A549 (cell line): ENCODE measurements around the gene ATP10B. TPM values are rescaled to one million over a fixed set of nuclear protein-coding genes. Genes with fewer than 3 reads are reported as not detected.

Experiments used
- ATAC-seq, 2 experiments: fragments of 200-7000 bp in 1 of 2; fragments of >200 bp in 1 of 2; cut with Nextera tagmentation in 1 of 2; cut with Tn5 transposase in 1 of 2; 3 replicates each; pipeline versions ENCODE4 v1.8.0 to v1.9.1; 2018 to 2020; ENCODE audit warnings: mild to moderate bottlenecking in 1 of 2, moderate library complexity in 1 of 2
- CTCF ChIA-PET: fragments of 300-600 bp; sonication (Branson Sonifier 250); formaldehyde crosslinking; extraction: SDS; loops from one replicate; lab custom pipeline; 2021; ENCODE audit warnings: antibody characterized with exemption, inconsistent platforms; lab: Yijun Ruan, JAX
- POLR2A ChIA-PET: fragments of 350-600 bp; formaldehyde crosslinking; extraction: SDS; loops from one replicate; lab custom pipeline; 2021; ENCODE audit warnings: antibody characterized with exemption, inconsistent platforms; lab: Yijun Ruan, JAX
- DNase-seq, 2 experiments: peaks; one replicate each; pipeline versions ENCODE4 v3.0.0 to v3.0.0-alpha.2; 2011 to 2016; ENCODE audit warnings: low read depth in 1 of 2, low spot score in 1 of 2
- FAIRE-seq: peaks from 2 replicates; lab custom pipeline; 2011; peaks lifted over from hg19 to GRCh38; lab: Jason Lieb, UNC
- H3K27ac ChIP-seq, 2 experiments: fragments of >200 bp; sonication (Bioruptor Twin); formaldehyde crosslinking; 3 replicates each; pipeline ENCODE4 v1.5.1; 2016 to 2017
- H3K4me1 ChIP-seq: fragments of >200 bp; sonication (Bioruptor Twin); formaldehyde crosslinking; 3 replicates; pipeline ENCODE4 v1.6.1; 2016
- H3K4me2 ChIP-seq: fragments of >200 bp; sonication (Bioruptor Twin); formaldehyde crosslinking; 3 replicates; pipeline ENCODE4 v1.6.1; 2016
- H3K4me3 ChIP-seq: fragments of >200 bp; sonication (Bioruptor Twin); formaldehyde crosslinking; 3 replicates; pipeline ENCODE4 v1.5.1; 2016
- H3K9me3 ChIP-seq: fragments of >200 bp; sonication (Bioruptor Twin); formaldehyde crosslinking; 3 replicates; pipeline ENCODE4 v1.6.1; 2016
- CHD4 ChIP-seq: fragments of 200-600 bp; sonication (generic); IDR thresholded peaks from 2 replicates; pipeline ENCODE4 v1.6.1; 2016; ENCODE audit warnings: antibody characterized with exemption, mild to moderate bottlenecking, borderline replicate concordance
- FOSL2 ChIP-seq, 2 experiments: fragments of 450-650 bp in 1 of 2; fragments of >200 bp in 1 of 2; sonication (Bioruptor Twin) in 1 of 2; formaldehyde crosslinking; IDR thresholded peaks; 2 replicates each; pipeline versions ENCODE4 v1.5.0 to v1.6.1; 2016 to 2020; ENCODE audit warnings: mild to moderate bottlenecking in 1 of 2, moderate library complexity in 1 of 2
- HDAC2 ChIP-seq: fragments of 200-600 bp; sonication (generic); IDR thresholded peaks from 2 replicates; pipeline ENCODE4 v1.6.1; 2016
- HEYL ChIP-seq: fragments of 250-450 bp; sonication (Bioruptor Pico); IDR thresholded peaks from 2 replicates; pipeline ENCODE4 v1.8.0; 2021; ENCODE audit warnings: mild to moderate bottlenecking, moderate library complexity
- HOXA7 ChIP-seq: fragments of 250-450 bp; sonication (Bioruptor Pico); IDR thresholded peaks from 2 replicates; pipeline ENCODE4 v1.5.0; 2020; ENCODE audit warnings: mild to moderate bottlenecking, moderate library complexity
- MAFK ChIP-seq: fragments of 450-650 bp; IDR thresholded peaks from 2 replicates; pipeline ENCODE4 v1.6.1; 2014; ENCODE audit not compliant: partially characterized antibody
- NR3C1 ChIP-seq: fragments of >200 bp; sonication (Bioruptor Twin); formaldehyde crosslinking; IDR thresholded peaks from 3 replicates; pipeline ENCODE4 v1.6.1; 2017
- RFX5 ChIP-seq: fragments of 450-650 bp; IDR thresholded peaks from 2 replicates; pipeline ENCODE4 v1.7.1; 2014; ENCODE audit warnings: antibody characterized with exemption, mild to moderate bottlenecking, moderate library complexity
- TFCP2L1 ChIP-seq: fragments of 250-450 bp; sonication (Bioruptor Pico); IDR thresholded peaks from 2 replicates; pipeline ENCODE4 v1.5.0; 2021; ENCODE audit warnings: mild to moderate bottlenecking
- TP53 ChIP-seq: fragments of 250-450 bp; sonication (Bioruptor Pico); IDR thresholded peaks from 2 replicates; pipeline ENCODE4 v1.5.0; 2021; ENCODE audit warnings: mild to moderate bottlenecking, moderate library complexity
- ZC3H11A ChIP-seq: fragments of 450-650 bp; IDR thresholded peaks from 2 replicates; pipeline ENCODE4 v1.6.1; 2014; ENCODE audit warnings: antibody characterized with exemption, mild to moderate bottlenecking
- ZSCAN20 ChIP-seq: fragments of 250-450 bp; sonication (Bioruptor Pico); IDR thresholded peaks from 2 replicates; pipeline ENCODE4 v1.8.0; 2022; ENCODE audit warnings: mild to moderate bottlenecking, moderate library complexity
- WGBS: methylation state at CpG from one replicate; pipeline ENCODE4 v1.1.6; 2017; ENCODE audit errors: missing lambda C conversion rate; 5-methylcytosine and 5-hydroxymethylcytosine counted together
- polyA plus RNA-seq, 4 experiments: library from polyadenylated mRNA; depleted of rRNA in 3 of 4; stranded (reverse); fragments of >200 nt; fragmentation: RNase III in 1 of 4; extraction: RNeasy Plus Mini Kit Qiagen cat#74134 plus additional on column Dnase treatment in 1 of 4; gene quantifications; 2 replicates in 3 of 4; 3 replicates in 1 of 4; pipeline ENCODE4 v1.2.3, GENCODE V29; 2011 to 2017
- TF ChIP-seq, protein P1 (sequence below): fragments of 150-350 bp; IDR thresholded peaks from 2 replicates; pipeline ENCODE4 v1.6.1; 2014; ENCODE audit warnings: low read depth, mild to moderate bottlenecking, low read length
- TF ChIP-seq, protein P2 (sequence below): fragments of 250-450 bp; sonication (Bioruptor Pico); IDR thresholded peaks from 2 replicates; pipeline ENCODE4 v1.5.0; 2021; ENCODE audit warnings: mild to moderate bottlenecking, moderate library complexity, borderline replicate concordance
- TF ChIP-seq, protein P3 (sequence below): IDR thresholded peaks from 2 replicates; pipeline ENCODE4 v1.6.1; 2012

Gene ATP10B
- polyA plus RNA-seq, 2 of the 4 experiments (the other 2 are of a cell fraction): not detected

DNA sequence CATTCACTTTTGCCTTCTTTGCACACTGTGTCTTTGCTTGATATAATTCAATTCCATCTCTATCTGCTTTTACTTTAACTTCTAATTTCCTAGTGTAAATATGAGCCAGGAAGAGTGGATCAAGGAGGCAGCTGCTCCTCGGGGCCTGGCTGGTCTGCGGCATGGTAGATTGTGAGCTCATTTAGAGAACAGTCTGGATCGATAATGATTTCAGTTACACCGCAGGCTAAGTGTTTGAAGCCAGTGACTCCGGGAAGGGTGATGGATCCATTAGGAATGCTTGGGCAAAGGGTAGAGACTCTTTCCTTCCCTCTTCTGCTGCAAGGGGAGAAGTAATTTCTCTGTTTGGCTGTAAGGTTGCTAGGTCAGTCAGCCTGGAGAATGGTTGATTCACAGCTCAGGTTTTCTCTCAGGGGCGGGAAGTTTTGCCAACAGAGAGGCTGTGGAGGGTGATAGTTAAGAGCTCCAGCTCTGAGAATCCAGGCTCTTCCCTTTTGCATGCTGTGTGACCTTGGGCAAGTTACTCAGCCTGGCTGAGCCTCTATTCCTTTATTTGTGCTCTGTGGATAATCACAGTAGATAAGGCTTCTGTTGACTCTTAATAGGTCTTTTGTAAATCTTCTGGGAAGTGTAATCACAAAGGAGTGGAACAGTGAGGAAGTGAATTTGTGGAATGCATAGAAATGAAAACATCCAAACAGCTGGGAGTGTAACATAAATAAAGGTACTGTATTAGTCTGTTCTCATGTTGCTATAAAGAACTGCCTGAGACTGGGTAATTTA is 331.2 kb downstream of the ATP10B start:
- Histone ChIP-seq H3K4me2 (no peak overlapping the region), H3K4me1 (no peaks in the 10 kb centered on the region), H3K27ac (no peak overlapping the region), H3K9me3 (no peaks in the 10 kb centered on the region), H3K4me3 (no peak overlapping the region)
- TF ChIP-seq FOSL2 (IDR thresholded peaks at IDR 0.05): no peak
- TF ChIP-seq FOSL2 (CRISPR knock-in tag; IDR thresholded peaks at IDR 0.05): no peak
- TF ChIP-seq TFCP2L1 (CRISPR knock-in tag): no peak
- no peak for TF ChIP-seq RFX5
- TF ChIP-seq, protein P1, sequence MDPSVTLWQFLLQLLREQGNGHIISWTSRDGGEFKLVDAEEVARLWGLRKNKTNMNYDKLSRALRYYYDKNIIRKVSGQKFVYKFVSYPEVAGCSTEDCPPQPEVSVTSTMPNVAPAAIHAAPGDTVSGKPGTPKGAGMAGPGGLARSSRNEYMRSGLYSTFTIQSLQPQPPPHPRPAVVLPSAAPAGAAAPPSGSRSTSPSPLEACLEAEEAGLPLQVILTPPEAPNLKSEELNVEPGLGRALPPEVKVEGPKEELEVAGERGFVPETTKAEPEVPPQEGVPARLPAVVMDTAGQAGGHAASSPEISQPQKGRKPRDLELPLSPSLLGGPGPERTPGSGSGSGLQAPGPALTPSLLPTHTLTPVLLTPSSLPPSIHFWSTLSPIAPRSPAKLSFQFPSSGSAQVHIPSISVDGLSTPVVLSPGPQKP: no peak
- TF ChIP-seq, protein P2, sequence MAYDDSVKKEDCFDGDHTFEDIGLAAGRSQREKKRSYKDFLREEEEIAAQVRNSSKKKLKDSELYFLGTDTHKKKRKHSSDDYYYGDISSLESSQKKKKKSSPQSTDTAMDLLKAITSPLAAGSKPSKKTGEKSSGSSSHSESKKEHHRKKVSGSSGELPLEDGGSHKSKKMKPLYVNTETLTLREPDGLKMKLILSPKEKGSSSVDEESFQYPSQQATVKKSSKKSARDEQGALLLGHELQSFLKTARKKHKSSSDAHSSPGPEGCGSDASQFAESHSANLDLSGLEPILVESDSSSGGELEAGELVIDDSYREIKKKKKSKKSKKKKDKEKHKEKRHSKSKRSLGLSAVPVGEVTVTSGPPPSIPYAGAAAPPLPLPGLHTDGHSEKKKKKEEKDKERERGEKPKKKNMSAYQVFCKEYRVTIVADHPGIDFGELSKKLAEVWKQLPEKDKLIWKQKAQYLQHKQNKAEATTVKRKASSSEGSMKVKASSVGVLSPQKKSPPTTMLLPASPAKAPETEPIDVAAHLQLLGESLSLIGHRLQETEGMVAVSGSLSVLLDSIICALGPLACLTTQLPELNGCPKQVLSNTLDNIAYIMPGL (CRISPR knock-in tag): no peak
- ChIA-PET CTCF (interaction anchor here (1.1 to 1.8 kb wide), 2 partner anchors 13 to 55 kb away, joined by 3 read pairs; no protein-coding TSS in a partner anchor), POLR2A (no interaction called here)
- no peak for ATAC-seq
- no peak for DNase-seq
- FAIRE-seq: no peak
- WGBS: 46% methylated on average over 6 of the region's 6 CpGs

DNA sequence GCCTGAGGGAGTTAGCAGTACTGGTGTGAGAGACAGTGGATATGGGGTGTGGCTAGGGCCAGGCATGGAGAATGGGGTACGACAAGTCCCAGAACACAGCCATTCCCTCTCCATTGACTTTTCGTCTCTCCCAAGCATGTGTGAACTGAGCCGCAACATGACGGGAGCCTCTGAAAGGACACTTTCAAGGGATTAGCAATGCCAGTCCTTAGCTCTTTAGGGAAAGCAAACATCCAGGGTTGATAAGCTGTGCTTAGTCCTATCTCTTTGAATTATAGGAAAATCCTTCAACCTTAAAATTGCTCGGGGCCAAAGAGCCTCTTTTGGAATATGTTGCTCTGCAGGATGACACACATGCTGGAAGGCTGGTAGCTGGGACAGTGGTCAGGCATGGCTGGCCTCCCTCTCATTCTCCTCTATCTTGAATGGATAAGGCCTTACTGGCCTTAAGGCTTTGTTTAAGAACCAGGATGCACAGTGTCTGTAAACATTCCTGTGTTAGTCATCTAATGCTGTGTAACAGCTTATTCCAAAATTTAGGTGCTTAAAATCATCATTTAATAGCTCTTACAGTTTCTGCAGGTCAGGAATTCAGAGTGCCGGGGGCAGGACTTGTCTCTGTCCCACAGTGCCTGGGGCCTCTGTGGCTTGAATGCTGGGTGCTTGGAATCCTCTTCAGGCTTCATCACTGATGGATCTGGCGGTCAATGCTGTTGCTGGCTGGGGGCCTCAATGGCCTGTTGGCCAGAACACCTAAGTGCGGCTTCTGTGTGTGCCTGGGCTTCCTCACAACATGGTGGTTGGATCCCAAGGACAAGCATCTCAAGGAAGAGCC is 335.1 kb downstream of the ATP10B start:
- ChIA-PET POLR2A (no interaction called here), CTCF (interaction anchor here (1.4 kb wide), 2 partner anchors 9 to 78 kb away, joined by 4 to 6 read pairs; no protein-coding TSS in a partner anchor)
- no peak for FAIRE-seq
- Histone ChIP-seq H3K27ac (no peak overlapping the region), H3K9me3 (no peaks in the 10 kb centered on the region), H3K4me3 (no peak overlapping the region), H3K4me1 (no peaks in the 10 kb centered on the region), H3K4me2 (no peak overlapping the region)
- no peak for ATAC-seq
- no peak for TF ChIP-seq ZC3H11A
- DNase-seq: no peak
- WGBS: 55% methylated on average over 8 of the region's 8 CpGs

DNA sequence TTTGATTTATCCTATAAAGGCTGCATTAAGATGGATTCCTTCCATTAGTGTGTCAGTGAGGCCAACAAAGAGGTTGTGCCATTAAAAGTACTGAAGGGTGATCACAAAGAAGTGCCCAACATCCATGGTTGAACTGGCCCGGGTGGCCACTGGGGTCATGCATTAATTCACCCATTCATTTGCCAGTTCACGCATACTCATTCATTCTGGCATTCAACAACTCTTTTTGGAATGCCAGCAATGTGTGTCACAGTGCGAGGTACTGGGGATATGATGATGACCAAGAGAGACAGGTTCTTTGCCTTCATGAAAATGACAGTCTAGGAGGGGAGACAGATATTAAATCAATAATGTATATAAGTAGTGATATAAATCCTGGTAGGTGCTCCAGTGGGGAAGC is 337.1 kb downstream of the ATP10B start:
- no peak for FAIRE-seq
- Histone ChIP-seq H3K4me2 (no peak overlapping the region), H3K9me3 (no peaks in the 10 kb centered on the region), H3K4me3 (no peak overlapping the region), H3K27ac (no peak overlapping the region), H3K4me1 (no peaks in the 10 kb centered on the region)
- no peak for DNase-seq
- ChIA-PET CTCF (no interaction called here), POLR2A (no interaction called here)
- ATAC-seq: no peak
- TF ChIP-seq NR3C1 (no peak), TP53 (CRISPR knock-in tag) (no peak), MAFK (no peak), HEYL (CRISPR knock-in tag) (no peak), HDAC2 (no peak)
- 22% methylated on average over 3 of the region's 3 CpGs for WGBS

DNA sequence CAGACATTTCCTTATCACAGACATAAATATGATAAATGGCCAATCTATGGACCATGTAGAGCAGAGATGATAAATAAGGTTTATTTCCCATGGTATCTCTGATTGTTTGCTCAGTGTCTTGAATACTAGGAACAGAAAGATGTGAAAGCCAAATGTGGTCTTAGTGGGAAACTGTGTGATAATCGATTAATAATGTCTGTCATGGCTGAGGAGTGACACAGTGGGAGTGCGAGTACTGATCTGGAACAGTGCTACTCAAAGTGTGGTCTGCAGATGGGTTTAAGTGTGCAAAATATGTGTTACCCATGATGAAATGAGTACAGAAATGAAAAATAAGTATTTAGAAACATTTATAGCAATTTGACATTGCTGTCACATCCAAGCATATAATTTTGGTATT is 337.8 kb downstream of the ATP10B start:
- Histone ChIP-seq H3K4me2 (no peak overlapping the region), H3K4me1 (no peaks in the 10 kb centered on the region), H3K4me3 (no peak overlapping the region), H3K9me3 (no peaks in the 10 kb centered on the region), H3K27ac (no peak overlapping the region)
- ChIA-PET POLR2A (no interaction called here), CTCF (no interaction called here)
- FAIRE-seq: no peak
- no peak for DNase-seq
- ATAC-seq: no peak
- WGBS: 11% methylated on average over 2 of the region's 2 CpGs
- TF ChIP-seq HOXA7 (CRISPR knock-in tag): no peak
- TF ChIP-seq CHD4: no peak
- no peak for TF ChIP-seq FOSL2 (IDR thresholded peaks at IDR 0.05)
- no peak for TF ChIP-seq FOSL2 (CRISPR knock-in tag; IDR thresholded peaks at IDR 0.05)
- no peak for TF ChIP-seq NR3C1
- TF ChIP-seq, protein P3, sequence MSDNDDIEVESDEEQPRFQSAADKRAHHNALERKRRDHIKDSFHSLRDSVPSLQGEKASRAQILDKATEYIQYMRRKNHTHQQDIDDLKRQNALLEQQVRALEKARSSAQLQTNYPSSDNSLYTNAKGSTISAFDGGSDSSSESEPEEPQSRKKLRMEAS: no peak
- TF ChIP-seq ZSCAN20: no peak
